Liver (tissue), 3 donors: ENCODE data around the gene BTBD8.

Source experiments
- CTCF ChIP-seq: fragments of 150-350 bp; IDR thresholded peaks from 2 replicates; pipeline ENCODE4 v1.5.1; 2017; ENCODE audit warnings: improper control_type of control experiment, low read depth, low read length; ENCODE audit not compliant: missing input control
- HNF4G ChIP-seq: IDR thresholded peaks from 2 replicates; pipeline ENCODE4 v1.6.1; 2016; ENCODE audit warnings: antibody characterized with exemption
- YY1 ChIP-seq: IDR thresholded peaks from 2 replicates; pipeline ENCODE4 v1.6.1; 2016; ENCODE audit warnings: antibody characterized with exemption, mild to moderate bottlenecking
- TF ChIP-seq, protein P1 (sequence below): IDR thresholded peaks from 2 replicates; pipeline ENCODE4 v1.6.1; 2016; ENCODE audit warnings: antibody characterized with exemption, mild to moderate bottlenecking
- donor health status: healthy.
- donor health status: healthy.

DNA sequence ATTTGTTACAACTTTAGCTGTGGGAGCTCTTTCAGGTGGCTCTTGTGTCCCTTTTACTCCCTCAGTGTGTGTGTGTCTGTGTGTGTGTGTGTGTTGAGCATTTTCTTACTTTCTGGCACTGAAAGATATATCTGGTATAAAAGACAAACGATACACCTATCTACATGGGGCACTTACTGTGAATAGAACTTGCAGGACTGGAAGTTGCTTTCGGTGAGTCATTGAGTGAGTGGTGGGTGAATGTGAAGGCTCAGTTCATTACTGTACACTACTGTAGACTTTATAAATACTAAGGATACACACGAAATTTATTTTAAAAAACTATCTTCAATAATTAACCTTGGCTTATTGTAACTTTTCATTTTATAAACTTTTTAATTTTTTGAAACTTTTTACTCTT lies 38.7 kb downstream of the BTBD8 start:
- TF ChIP-seq, protein P1, sequence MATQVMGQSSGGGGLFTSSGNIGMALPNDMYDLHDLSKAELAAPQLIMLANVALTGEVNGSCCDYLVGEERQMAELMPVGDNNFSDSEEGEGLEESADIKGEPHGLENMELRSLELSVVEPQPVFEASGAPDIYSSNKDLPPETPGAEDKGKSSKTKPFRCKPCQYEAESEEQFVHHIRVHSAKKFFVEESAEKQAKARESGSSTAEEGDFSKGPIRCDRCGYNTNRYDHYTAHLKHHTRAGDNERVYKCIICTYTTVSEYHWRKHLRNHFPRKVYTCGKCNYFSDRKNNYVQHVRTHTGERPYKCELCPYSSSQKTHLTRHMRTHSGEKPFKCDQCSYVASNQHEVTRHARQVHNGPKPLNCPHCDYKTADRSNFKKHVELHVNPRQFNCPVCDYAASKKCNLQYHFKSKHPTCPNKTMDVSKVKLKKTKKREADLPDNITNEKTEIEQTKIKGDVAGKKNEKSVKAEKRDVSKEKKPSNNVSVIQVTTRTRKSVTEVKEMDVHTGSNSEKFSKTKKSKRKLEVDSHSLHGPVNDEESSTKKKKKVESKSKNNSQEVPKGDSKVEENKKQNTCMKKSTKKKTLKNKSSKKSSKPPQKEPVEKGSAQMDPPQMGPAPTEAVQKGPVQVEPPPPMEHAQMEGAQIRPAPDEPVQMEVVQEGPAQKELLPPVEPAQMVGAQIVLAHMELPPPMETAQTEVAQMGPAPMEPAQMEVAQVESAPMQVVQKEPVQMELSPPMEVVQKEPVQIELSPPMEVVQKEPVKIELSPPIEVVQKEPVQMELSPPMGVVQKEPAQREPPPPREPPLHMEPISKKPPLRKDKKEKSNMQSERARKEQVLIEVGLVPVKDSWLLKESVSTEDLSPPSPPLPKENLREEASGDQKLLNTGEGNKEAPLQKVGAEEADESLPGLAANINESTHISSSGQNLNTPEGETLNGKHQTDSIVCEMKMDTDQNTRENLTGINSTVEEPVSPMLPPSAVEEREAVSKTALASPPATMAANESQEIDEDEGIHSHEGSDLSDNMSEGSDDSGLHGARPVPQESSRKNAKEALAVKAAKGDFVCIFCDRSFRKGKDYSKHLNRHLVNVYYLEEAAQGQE = no peak
- TF ChIP-seq CTCF = no peak
- TF ChIP-seq HNF4G = no peak
- TF ChIP-seq YY1 = no peak
